Measurements from ENCODE around the gene TRPT1. TPM values are rescaled to one million over a fixed set of nuclear protein-coding genes. Genes with fewer than 3 reads are reported as not detected.

TRPT1 gene
- total and polyA plus RNA-seq, 9 of the 15 experiments (the other 6 are each of a cell fraction or from before 2014, with no cell fraction given), result 4.6 to 41.7 (median 23.1) TPM

GRCh38 chr11:64183890-64184289 lies 42.1 kb downstream of the TRPT1 start (continued):
- TF ChIP-seq ELK3 (CRISPR knock-in tag; IDR thresholded peaks at IDR 0.05), result no peak
- 0 out of 2 replicates have a peak, but pooled peaks have one; percentile 12 for TF ChIP-seq NR2C1 (IDR thresholded peaks at IDR 0.05)
- TF ChIP-seq NR2C1 (tag; IDR thresholded peaks at IDR 0.05), result no peak
- no peak for TF ChIP-seq SOX6 (IDR thresholded peaks at IDR 0.05)
- peak in 1 of 2 experiments; percentile 40 for TF ChIP-seq AFF1 (IDR thresholded peaks at IDR 0.05; ENCODE audit: low read depth in 1 of 2, partially characterized antibody in 2 of 2)
- no peak for TF ChIP-seq RBM14 (IDR thresholded peaks at IDR 0.05; ENCODE audit: borderline replicate concordance, insufficient read depth, low read depth, low read length)
- no peak for TF ChIP-seq ZNF23 (CRISPR knock-in tag; IDR thresholded peaks at IDR 0.05)
- no peak for TF ChIP-seq MLLT1 (IDR thresholded peaks at IDR 0.05)
- no peak for TF ChIP-seq ZNF24 (IDR thresholded peaks at IDR 0.05)
- no peak for TF ChIP-seq IRF2 (CRISPR knock-in tag; IDR thresholded peaks at IDR 0.05)
- no peak for TF ChIP-seq SNAPC5 (CRISPR knock-in tag; IDR thresholded peaks at IDR 0.05)
- TF ChIP-seq GABPB1 (CRISPR knock-in tag; IDR thresholded peaks at IDR 0.05), result no peak
- TF ChIP-seq CREB5 (CRISPR knock-in tag; IDR thresholded peaks at IDR 0.05), result no peak
- TF ChIP-seq GTF2F1 (IDR thresholded peaks at IDR 0.05; ENCODE audit: low read depth, low read length), result no peak
- no peak for TF ChIP-seq GABPB2 (CRISPR knock-in tag; conservative IDR thresholded peaks at IDR 0.05)
- TF ChIP-seq POLR2B (IDR thresholded peaks at IDR 0.05; ENCODE audit: low read depth, partially characterized antibody), result no peak
- TF ChIP-seq NFIC (IDR thresholded peaks at IDR 0.05), result 0 out of 2 replicates have a peak, but pooled peaks have one; percentile 25
- no peak for TF ChIP-seq U2AF2 (optimal IDR thresholded peaks at IDR 0.05; ENCODE audit: low read depth, low read length)
- TF ChIP-seq ZC3H8 (IDR thresholded peaks at IDR 0.05), result no peak
- no peak for TF ChIP-seq MITF (IDR thresholded peaks at IDR 0.05)
